Measurements from ENCODE around the gene PDIK1L. TPM values are rescaled to one million over a fixed set of nuclear protein-coding genes. Genes with fewer than 3 reads are reported as not detected.

The PDIK1L gene
- total and polyA plus RNA-seq, 9 of the 15 experiments (the other 6 are each of a cell fraction or from before 2014, with no cell fraction given) = 12.8 to 30.2 (median 21.5) TPM

DNA sequence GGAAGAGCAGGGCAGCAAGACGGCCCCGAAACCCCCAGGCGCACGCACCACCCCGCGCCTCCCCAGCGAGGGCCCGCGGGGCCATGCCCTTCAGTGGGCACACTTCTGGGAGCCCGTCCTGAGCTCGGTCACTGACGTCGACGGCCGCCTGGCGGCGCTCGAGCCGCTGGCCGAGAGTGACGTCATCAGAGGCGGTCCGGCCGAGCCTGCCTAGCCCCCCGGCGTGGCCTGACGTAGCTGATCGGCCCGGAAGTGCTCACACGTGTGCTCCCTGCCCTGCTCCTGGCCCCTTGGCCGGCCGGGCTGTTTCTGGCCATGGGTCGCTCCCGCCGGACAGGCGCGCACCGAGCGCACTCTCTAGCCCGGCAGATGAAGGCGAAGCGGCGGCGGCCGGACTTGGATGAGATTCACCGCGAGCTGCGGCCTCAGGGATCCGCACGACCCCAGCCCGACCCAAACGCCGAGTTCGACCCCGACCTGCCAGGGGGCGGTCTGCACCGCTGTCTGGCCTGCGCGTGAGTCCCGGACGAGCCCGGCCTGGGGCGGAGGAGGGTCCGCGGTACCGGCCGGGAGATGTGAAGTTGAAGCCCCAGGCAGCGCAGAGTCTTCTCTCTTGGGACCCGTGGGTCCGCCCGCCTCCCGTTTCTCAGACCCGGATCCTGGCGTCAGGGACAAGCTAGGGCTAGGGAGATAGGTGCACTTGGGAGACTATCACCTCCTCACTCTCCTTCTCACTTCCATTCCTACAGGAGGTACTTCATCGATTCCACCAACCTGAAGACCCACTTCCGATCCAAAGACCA is 58.2 kb downstream of the PDIK1L start, which contains the start of gene ZNF593 (continued):
- peak in 1 of 2 experiments; percentile 30; a peak in 1 of 4 replicates for TF ChIP-seq NONO (IDR thresholded peaks at IDR 0.05; ENCODE audit: low read depth in 2 of 2, low read length in 1 of 2)
- peak; percentile 92 for TF ChIP-seq ERF (CRISPR knock-in tag; IDR thresholded peaks at IDR 0.05)
- TF ChIP-seq PYGO2 (tag; IDR thresholded peaks at IDR 0.05) = no peak
- TF ChIP-seq, protein P1, sequence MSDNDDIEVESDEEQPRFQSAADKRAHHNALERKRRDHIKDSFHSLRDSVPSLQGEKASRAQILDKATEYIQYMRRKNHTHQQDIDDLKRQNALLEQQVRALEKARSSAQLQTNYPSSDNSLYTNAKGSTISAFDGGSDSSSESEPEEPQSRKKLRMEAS (CRISPR knock-in tag; IDR thresholded peaks at IDR 0.05) = peak; percentile 100
- TF ChIP-seq, protein P2, sequence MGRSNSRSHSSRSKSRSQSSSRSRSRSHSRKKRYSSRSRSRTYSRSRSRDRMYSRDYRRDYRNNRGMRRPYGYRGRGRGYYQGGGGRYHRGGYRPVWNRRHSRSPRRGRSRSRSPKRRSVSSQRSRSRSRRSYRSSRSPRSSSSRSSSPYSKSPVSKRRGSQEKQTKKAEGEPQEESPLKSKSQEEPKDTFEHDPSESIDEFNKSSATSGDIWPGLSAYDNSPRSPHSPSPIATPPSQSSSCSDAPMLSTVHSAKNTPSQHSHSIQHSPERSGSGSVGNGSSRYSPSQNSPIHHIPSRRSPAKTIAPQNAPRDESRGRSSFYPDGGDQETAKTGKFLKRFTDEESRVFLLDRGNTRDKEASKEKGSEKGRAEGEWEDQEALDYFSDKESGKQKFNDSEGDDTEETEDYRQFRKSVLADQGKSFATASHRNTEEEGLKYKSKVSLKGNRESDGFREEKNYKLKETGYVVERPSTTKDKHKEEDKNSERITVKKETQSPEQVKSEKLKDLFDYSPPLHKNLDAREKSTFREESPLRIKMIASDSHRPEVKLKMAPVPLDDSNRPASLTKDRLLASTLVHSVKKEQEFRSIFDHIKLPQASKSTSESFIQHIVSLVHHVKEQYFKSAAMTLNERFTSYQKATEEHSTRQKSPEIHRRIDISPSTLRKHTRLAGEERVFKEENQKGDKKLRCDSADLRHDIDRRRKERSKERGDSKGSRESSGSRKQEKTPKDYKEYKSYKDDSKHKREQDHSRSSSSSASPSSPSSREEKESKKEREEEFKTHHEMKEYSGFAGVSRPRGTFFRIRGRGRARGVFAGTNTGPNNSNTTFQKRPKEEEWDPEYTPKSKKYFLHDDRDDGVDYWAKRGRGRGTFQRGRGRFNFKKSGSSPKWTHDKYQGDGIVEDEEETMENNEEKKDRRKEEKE (IDR thresholded peaks at IDR 0.05; ENCODE audit: borderline replicate concordance in 1 of 2, control insufficient read depth in 1 of 2, low read depth in 2 of 2, low read length in 1 of 2) = no peak
- TF ChIP-seq SIN3A (IDR thresholded peaks at IDR 0.05; ENCODE audit: borderline replicate concordance in 2 of 2, control insufficient read depth in 1 of 2, low read depth in 2 of 2, low read length in 2 of 2) = peak; percentile 98 to 99
- no peak for TF ChIP-seq KLF10 (CRISPR knock-in tag; IDR thresholded peaks at IDR 0.05)
- peak; percentile 99 for TF ChIP-seq CREB1 (IDR thresholded peaks at IDR 0.05)
- TF ChIP-seq CREB1 (CRISPR knock-in tag; IDR thresholded peaks at IDR 0.05) = peak; percentile 100
- TF ChIP-seq KLF13 (tag; IDR thresholded peaks at IDR 0.05; ENCODE audit: borderline replicate concordance, low read depth) = no peak
- no peak; the same call in 1 of the 2 replicates for TF ChIP-seq DPF2 (IDR thresholded peaks at IDR 0.05)
- no peak for TF ChIP-seq ZNF778 (CRISPR knock-in tag; IDR thresholded peaks at IDR 0.05)
- TF ChIP-seq, protein P3, sequence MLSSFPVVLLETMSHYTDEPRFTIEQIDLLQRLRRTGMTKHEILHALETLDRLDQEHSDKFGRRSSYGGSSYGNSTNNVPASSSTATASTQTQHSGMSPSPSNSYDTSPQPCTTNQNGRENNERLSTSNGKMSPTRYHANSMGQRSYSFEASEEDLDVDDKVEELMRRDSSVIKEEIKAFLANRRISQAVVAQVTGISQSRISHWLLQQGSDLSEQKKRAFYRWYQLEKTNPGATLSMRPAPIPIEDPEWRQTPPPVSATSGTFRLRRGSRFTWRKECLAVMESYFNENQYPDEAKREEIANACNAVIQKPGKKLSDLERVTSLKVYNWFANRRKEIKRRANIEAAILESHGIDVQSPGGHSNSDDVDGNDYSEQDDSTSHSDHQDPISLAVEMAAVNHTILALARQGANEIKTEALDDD (IDR thresholded peaks at IDR 0.05) = no peak
- no peak for TF ChIP-seq SNRNP70 (optimal IDR thresholded peaks at IDR 0.05; ENCODE audit: low read depth, low read length)
- TF ChIP-seq, protein P4, sequence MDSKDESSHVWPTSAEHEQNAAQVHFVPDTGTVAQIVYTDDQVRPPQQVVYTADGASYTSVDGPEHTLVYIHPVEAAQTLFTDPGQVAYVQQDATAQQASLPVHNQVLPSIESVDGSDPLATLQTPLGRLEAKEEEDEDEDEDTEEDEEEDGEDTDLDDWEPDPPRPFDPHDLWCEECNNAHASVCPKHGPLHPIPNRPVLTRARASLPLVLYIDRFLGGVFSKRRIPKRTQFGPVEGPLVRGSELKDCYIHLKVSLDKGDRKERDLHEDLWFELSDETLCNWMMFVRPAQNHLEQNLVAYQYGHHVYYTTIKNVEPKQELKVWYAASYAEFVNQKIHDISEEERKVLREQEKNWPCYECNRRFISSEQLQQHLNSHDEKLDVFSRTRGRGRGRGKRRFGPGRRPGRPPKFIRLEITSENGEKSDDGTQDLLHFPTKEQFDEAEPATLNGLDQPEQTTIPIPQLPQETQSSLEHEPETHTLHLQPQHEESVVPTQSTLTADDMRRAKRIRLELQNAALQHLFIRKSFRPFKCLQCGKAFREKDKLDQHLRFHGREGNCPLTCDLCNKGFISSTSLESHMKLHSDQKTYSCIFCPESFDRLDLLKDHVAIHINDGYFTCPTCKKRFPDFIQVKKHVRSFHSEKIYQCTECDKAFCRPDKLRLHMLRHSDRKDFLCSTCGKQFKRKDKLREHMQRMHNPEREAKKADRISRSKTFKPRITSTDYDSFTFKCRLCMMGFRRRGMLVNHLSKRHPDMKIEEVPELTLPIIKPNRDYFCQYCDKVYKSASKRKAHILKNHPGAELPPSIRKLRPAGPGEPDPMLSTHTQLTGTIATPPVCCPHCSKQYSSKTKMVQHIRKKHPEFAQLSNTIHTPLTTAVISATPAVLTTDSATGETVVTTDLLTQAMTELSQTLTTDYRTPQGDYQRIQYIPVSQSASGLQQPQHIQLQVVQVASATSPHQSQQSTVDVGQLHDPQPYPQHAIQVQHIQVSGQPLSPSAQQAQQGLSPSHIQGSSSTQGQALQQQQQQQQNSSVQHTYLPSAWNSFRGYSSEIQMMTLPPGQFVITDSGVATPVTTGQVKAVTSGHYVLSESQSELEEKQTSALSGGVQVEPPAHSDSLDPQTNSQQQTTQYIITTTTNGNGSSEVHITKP (IDR thresholded peaks at IDR 0.05; ENCODE audit: partially characterized antibody) = peak; percentile 30
- no peak for TF ChIP-seq RBM25 (IDR thresholded peaks at IDR 0.05; ENCODE audit: low read depth, low read length, severe bottlenecking)
- no peak for TF ChIP-seq ZNF76 (CRISPR knock-in tag; IDR thresholded peaks at IDR 0.05; ENCODE audit: borderline replicate concordance)
- TF ChIP-seq ZNF121 (CRISPR knock-in tag; conservative IDR thresholded peaks at IDR 0.05) = 0 out of 2 replicates have a peak, but pooled peaks have one; percentile 23
- 0 out of 2 replicates have a peak, but pooled peaks have one; percentile 37 for TF ChIP-seq ZFPM2 (CRISPR knock-in tag; IDR thresholded peaks at IDR 0.05)
